A549 (cell line): Measurements from ENCODE around the gene TMEM30B. TPM values are rescaled to one million over a fixed set of nuclear protein-coding genes. Genes with fewer than 3 reads are reported as not detected.
A peak's percentile ranks its signal among the peaks of the same experiment; 100 is the strongest.
"Not testable (repeated sequence)": the region's sequence is repeated elsewhere in the genome, so short reads cannot be mapped to it uniquely, and the experiment has no call there.

ENCODE experiments used
- ATAC-seq, 2 experiments: fragments of 200-7000 bp in 1 of 2; fragments of >200 bp in 1 of 2; cut with Nextera tagmentation in 1 of 2; cut with Tn5 transposase in 1 of 2; 3 replicates each; pipeline versions ENCODE4 v1.8.0 to v1.9.1; 2018 to 2020; ENCODE audit warnings: mild to moderate bottlenecking in 1 of 2, moderate library complexity in 1 of 2
- CTCF ChIA-PET: fragments of 300-600 bp; sonication (Branson Sonifier 250); formaldehyde crosslinking; extraction: SDS; loops from one replicate; lab custom pipeline; 2021; ENCODE audit warnings: antibody characterized with exemption, inconsistent platforms; lab: Yijun Ruan, JAX
- POLR2A ChIA-PET: fragments of 350-600 bp; formaldehyde crosslinking; extraction: SDS; loops from one replicate; lab custom pipeline; 2021; ENCODE audit warnings: antibody characterized with exemption, inconsistent platforms; lab: Yijun Ruan, JAX
- DNase-seq, 2 experiments: peaks; one replicate each; pipeline versions ENCODE4 v3.0.0 to v3.0.0-alpha.2; 2011 to 2016; ENCODE audit warnings: low read depth in 1 of 2, low spot score in 1 of 2
- FAIRE-seq: peaks from 2 replicates; lab custom pipeline; 2011; peaks lifted over from hg19 to GRCh38; lab: Jason Lieb, UNC
- H3K27ac ChIP-seq, 2 experiments: fragments of >200 bp; sonication (Bioruptor Twin); formaldehyde crosslinking; 3 replicates each; pipeline ENCODE4 v1.5.1; 2016 to 2017
- H3K4me1 ChIP-seq: fragments of >200 bp; sonication (Bioruptor Twin); formaldehyde crosslinking; 3 replicates; pipeline ENCODE4 v1.6.1; 2016
- H3K4me2 ChIP-seq: fragments of >200 bp; sonication (Bioruptor Twin); formaldehyde crosslinking; 3 replicates; pipeline ENCODE4 v1.6.1; 2016
- H3K4me3 ChIP-seq: fragments of >200 bp; sonication (Bioruptor Twin); formaldehyde crosslinking; 3 replicates; pipeline ENCODE4 v1.5.1; 2016
- H3K9me3 ChIP-seq: fragments of >200 bp; sonication (Bioruptor Twin); formaldehyde crosslinking; 3 replicates; pipeline ENCODE4 v1.6.1; 2016
- BCL3 ChIP-seq: fragments of >200 bp; sonication (Bioruptor Twin); formaldehyde crosslinking; IDR thresholded peaks from 3 replicates; pipeline ENCODE4 v1.6.1; 2016
- CHD4 ChIP-seq: fragments of 200-600 bp; sonication (generic); IDR thresholded peaks from 2 replicates; pipeline ENCODE4 v1.6.1; 2016; ENCODE audit warnings: antibody characterized with exemption, mild to moderate bottlenecking, borderline replicate concordance
- FOSB ChIP-seq: fragments of 250-450 bp; sonication (Bioruptor Pico); IDR thresholded peaks from 2 replicates; pipeline ENCODE4 v1.5.0; 2020; ENCODE audit warnings: mild to moderate bottlenecking, moderate library complexity
- FOSL2 ChIP-seq, 2 experiments: fragments of 450-650 bp in 1 of 2; fragments of >200 bp in 1 of 2; sonication (Bioruptor Twin) in 1 of 2; formaldehyde crosslinking; IDR thresholded peaks; 2 replicates each; pipeline versions ENCODE4 v1.5.0 to v1.6.1; 2016 to 2020; ENCODE audit warnings: mild to moderate bottlenecking in 1 of 2, moderate library complexity in 1 of 2
- HOXB5 ChIP-seq: fragments of 250-450 bp; sonication (Bioruptor Pico); IDR thresholded peaks from 2 replicates; pipeline ENCODE4 v1.5.0; 2020; ENCODE audit warnings: mild to moderate bottlenecking, moderate library complexity
- MYC ChIP-seq: IDR thresholded peaks from 2 replicates; pipeline ENCODE4 v1.6.1; 2012; ENCODE audit warnings: mild to moderate bottlenecking, inconsistent platforms, low read length, improper control_type of control experiment, borderline replicate concordance
- NFE2L2 ChIP-seq: fragments of 150-350 bp; conservative IDR thresholded peaks from 2 replicates; pipeline ENCODE4 v1.6.1; 2014; ENCODE audit warnings: low read length
- NPAS2 ChIP-seq: fragments of 250-450 bp; sonication (Bioruptor Pico); IDR thresholded peaks from 2 replicates; pipeline ENCODE4 v1.8.0; 2022; ENCODE audit warnings: mild to moderate bottlenecking, moderate library complexity, borderline replicate concordance
- RAD21 ChIP-seq, 2 experiments: fragments of >200 bp in 1 of 2; sonication (Bioruptor Twin) in 1 of 2; formaldehyde crosslinking in 1 of 2; IDR thresholded peaks in 1 of 2; conservative IDR thresholded peaks in 1 of 2; 2 replicates in 1 of 2; 3 replicates in 1 of 2; pipeline ENCODE4 v1.6.1; 2012 to 2018; ENCODE audit warnings: inconsistent platforms in 1 of 2
- RNF2 ChIP-seq: fragments of 200-600 bp; sonication (generic); IDR thresholded peaks from 2 replicates; pipeline ENCODE4 v1.6.1; 2016; ENCODE audit warnings: low read depth, mild to moderate bottlenecking, antibody characterized with exemption, moderate library complexity, borderline replicate concordance
- SREBF2 ChIP-seq: fragments of 450-650 bp; IDR thresholded peaks from 2 replicates; pipeline ENCODE4 v1.6.1; 2014; ENCODE audit warnings: mild to moderate bottlenecking, moderate library complexity
- TFCP2L1 ChIP-seq: fragments of 250-450 bp; sonication (Bioruptor Pico); IDR thresholded peaks from 2 replicates; pipeline ENCODE4 v1.5.0; 2021; ENCODE audit warnings: mild to moderate bottlenecking
- WGBS: methylation state at CpG from one replicate; pipeline ENCODE4 v1.1.6; 2017; ENCODE audit errors: missing lambda C conversion rate; 5-methylcytosine and 5-hydroxymethylcytosine counted together
- polyA plus RNA-seq, 4 experiments: library from polyadenylated mRNA; depleted of rRNA in 3 of 4; stranded (reverse); fragments of >200 nt; fragmentation: RNase III in 1 of 4; extraction: RNeasy Plus Mini Kit Qiagen cat#74134 plus additional on column Dnase treatment in 1 of 4; gene quantifications; 2 replicates in 3 of 4; 3 replicates in 1 of 4; pipeline ENCODE4 v1.2.3, GENCODE V29; 2011 to 2017
- TF ChIP-seq, protein P1 (sequence below): fragments of 150-350 bp; IDR thresholded peaks from 2 replicates; pipeline ENCODE4 v1.6.1; 2014; ENCODE audit warnings: low read depth, mild to moderate bottlenecking, low read length

TMEM30B gene
- polyA plus RNA-seq, 2 of the 4 experiments (the other 2 are of a cell fraction): 0.16 to 0.21 TPM

GRCh38 chr14:61240206-61240605 is 40.9 kb downstream of the TMEM30B start:
- no peaks in the 10 kb centered on the region for H3K4me1 ChIP-seq
- ATAC-seq (no peak), DNase-seq (no peak)
- WGBS: 43% methylated on average over 8 of the region's 8 CpGs
- no peak overlapping the region for H3K27ac ChIP-seq
- no peak for TF ChIP-seq CHD4
- TF ChIP-seq HOXB5 (CRISPR knock-in tag): no peak
- TF ChIP-seq RNF2: no peak
- TF ChIP-seq BCL3: no peak
- TF ChIP-seq, all 56 proteins: peak for 0
- no peak overlapping the region for H3K4me2 ChIP-seq
- POLR2A ChIA-PET: no interaction called here
- CTCF ChIA-PET: interaction anchor here (2.0 kb wide), 1 partner anchor 12 kb away, joined by 15 read pairs; no protein-coding TSS in a partner anchor
- no peak overlapping the region for H3K4me3 ChIP-seq
- FAIRE-seq: no peak
- peaks cover 9% of the 10 kb centered on the region; the same call in 1 of the 3 replicates for H3K9me3 ChIP-seq

- 76% methylated on average over 10 of the region's 10 CpGs for WGBS
- POLR2A ChIA-PET, H3K27ac ChIP-seq, ATAC-seq, H3K4me3 ChIP-seq, H3K4me1 ChIP-seq, DNase-seq, H3K9me3 ChIP-seq, H3K4me2 ChIP-seq, FAIRE-seq: not testable (repeated sequence)
- CTCF ChIA-PET: interaction anchor here (1.1 to 2.0 kb wide), 3 partner anchors 13 to 622 kb away, joined by 3 to 15 read pairs (median 3); no protein-coding TSS in a partner anchor
Measured at GRCh38 chr14:61239285-61239684, 41.9 kb downstream of the TMEM30B start.

GRCh38 chr14:61238611-61239245 is 42.4 kb downstream of the TMEM30B start:
- peaks cover 6% of the 10 kb centered on the region; the same call in 1 of the 3 replicates for H3K4me1 ChIP-seq
- no peak for TF ChIP-seq BCL3
- TF ChIP-seq NFE2L2: no peak
- TF ChIP-seq TFCP2L1: no peak
- TF ChIP-seq FOSB (CRISPR knock-in tag): no peak
- no peak for TF ChIP-seq NPAS2 (CRISPR knock-in tag)
- no peak for TF ChIP-seq RAD21 (conservative IDR thresholded peaks at IDR 0.05 in 1 of 2, IDR thresholded peaks at IDR 0.05 in 1 of 2)
- no peak for TF ChIP-seq SREBF2
- TF ChIP-seq, protein P1, sequence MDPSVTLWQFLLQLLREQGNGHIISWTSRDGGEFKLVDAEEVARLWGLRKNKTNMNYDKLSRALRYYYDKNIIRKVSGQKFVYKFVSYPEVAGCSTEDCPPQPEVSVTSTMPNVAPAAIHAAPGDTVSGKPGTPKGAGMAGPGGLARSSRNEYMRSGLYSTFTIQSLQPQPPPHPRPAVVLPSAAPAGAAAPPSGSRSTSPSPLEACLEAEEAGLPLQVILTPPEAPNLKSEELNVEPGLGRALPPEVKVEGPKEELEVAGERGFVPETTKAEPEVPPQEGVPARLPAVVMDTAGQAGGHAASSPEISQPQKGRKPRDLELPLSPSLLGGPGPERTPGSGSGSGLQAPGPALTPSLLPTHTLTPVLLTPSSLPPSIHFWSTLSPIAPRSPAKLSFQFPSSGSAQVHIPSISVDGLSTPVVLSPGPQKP: no peak

GRCh38 chr14:61234215-61234916 is 46.8 kb downstream of the TMEM30B start:
- Histone ChIP-seq H3K4me1 (peaks cover 6% of the 10 kb centered on the region; the same call in 1 of the 3 replicates), H3K9me3 (no peaks in the 10 kb centered on the region), H3K4me3 (no peak overlapping the region), H3K4me2 (no peak overlapping the region), H3K27ac (no peak overlapping the region; a peak in 1 of 6 replicates)
- ChIA-PET POLR2A (no interaction called here), CTCF (interaction anchor here (1.1 to 3.9 kb wide), 3 partner anchors 17 to 609 kb away, joined by 4 to 15 read pairs (median 12); no protein-coding TSS in a partner anchor)
- ATAC-seq (no peak), FAIRE-seq (no peak), DNase-seq (no peak)
- TF ChIP-seq MYC (no peak), FOSL2 (IDR thresholded peaks at IDR 0.05) (no peak), FOSL2 (CRISPR knock-in tag; IDR thresholded peaks at IDR 0.05) (no peak), NFE2L2 (0 out of 2 replicates have a peak, but pooled peaks have one; percentile 36), SREBF2 (no peak)
- 43% methylated on average over 2 of the region's 2 CpGs for WGBS

More at GRCh38 chr14:61238611-61239245, 42.4 kb downstream of the TMEM30B start:
- ChIA-PET POLR2A (no interaction called here), CTCF (interaction anchor here (1.1 to 2.8 kb wide), 5 partner anchors 13 to 621 kb away, joined by 3 to 15 read pairs (median 4); no protein-coding TSS in a partner anchor)
- WGBS: 61% methylated on average over 7 of the region's 7 CpGs
- ATAC-seq (no peak), DNase-seq (no peak), FAIRE-seq (no peak)
- Histone ChIP-seq H3K4me2 (no peak overlapping the region), H3K4me3 (no peak overlapping the region), H3K27ac (no peak overlapping the region), H3K9me3 (peaks cover 9% of the 10 kb centered on the region; the same call in 1 of the 3 replicates)
